Stimulated activated naive CD4-positive, alpha-beta T cell (primary cell): Measurements from ENCODE around the gene AHNAK.
"Not testable (repeated sequence)": the region's sequence is repeated elsewhere in the genome, so short reads cannot be mapped to it uniquely, and the experiment has no call there.

Experiments
- DNase-seq, 6 experiments: peaks; one replicate each; lab custom pipeline; 2025; lab: John Stamatoyannopoulos, UW

Gene AHNAK

GRCh38 chr11:62535802-62536201 lies 10.8 kb downstream of the AHNAK start:
- DNase-seq, result no peak

- DNase-seq, result no peak
These were observed 11.6 kb downstream of the AHNAK start for GRCh38 chr11:62534779-62535545.

DNA sequence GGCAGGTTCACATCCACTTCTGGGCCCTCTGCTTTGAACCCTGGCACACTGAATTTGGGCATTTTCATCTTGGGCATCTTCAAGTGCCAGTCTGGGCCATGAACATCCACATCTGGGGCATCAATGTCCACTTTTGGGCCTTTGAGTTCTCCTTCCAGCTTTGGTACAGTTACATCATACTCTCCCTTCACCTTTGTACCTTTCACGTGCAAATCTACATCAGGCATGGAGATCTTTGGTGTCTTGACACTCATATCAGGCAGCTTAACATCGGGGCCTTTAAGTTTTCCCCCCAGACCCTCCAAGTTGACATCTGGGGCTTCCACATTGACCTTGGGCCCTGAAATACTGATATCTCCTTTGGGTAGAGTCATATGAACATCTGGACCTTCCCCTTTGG lies 14.5 kb downstream of the AHNAK start:
- no peak for DNase-seq

DNA sequence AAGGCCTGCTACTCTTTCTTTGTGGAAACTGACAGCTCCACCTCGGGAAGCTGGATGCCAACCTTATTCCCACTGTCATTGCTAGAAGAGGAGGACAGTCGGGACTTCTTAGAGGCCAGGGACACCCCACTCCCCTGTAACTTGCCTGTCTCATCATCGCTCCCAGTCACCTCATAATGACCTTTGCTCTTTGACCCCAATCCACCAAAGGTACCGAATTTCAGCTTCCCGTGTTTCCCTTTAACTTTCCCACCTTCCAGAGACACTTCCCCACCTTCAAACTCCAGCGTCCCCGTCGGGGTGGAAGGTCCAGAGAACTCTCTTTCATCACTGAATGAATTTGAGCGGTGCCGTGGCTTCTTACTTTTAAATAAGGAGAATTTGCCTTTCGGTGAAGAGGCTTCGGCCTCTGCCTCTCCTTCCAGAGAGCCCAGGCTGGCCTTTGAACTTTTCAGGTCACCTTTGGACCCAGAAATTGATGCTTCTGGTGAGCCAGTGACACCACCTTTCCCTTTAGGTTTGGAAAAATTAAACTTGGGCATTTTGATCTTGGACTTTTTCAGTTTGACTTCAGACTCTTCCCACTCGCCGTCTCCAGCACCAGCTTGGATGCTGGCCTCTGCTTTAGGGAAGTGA lies 29.8 kb downstream of the AHNAK start:
- DNase-seq, result no peak

- DNase-seq, result no peak
These were observed 32.5 kb downstream of the AHNAK start for GRCh38 chr11:62514151-62514550.

- DNase-seq, result no peak
These were observed 33.0 kb downstream of the AHNAK start for GRCh38 chr11:62513626-62514025.

DNA sequence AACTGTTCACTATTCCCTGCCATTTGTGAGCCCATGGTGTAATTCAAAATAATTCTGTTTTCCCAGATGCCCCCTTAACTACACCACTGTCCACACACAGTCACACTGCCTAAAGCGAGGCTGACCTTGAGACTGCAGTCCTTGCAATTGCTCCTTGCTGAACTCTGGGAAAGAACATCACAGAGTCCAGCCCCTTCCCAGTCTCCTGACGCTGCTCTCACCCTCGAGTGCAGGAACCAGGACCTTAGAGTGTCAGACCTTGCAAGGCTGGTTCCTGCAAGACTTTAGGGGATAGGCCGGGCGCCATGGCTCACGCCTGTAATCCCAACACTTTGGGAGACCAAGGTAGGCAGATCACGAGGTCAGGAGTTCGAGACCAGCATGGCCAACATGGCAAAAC lies 33.6 kb downstream of the AHNAK start:
- no peak for DNase-seq

GRCh38 chr11:62508336-62509058 lies 38.1 kb downstream of the AHNAK start:
- DNase-seq, result no peak

DNA sequence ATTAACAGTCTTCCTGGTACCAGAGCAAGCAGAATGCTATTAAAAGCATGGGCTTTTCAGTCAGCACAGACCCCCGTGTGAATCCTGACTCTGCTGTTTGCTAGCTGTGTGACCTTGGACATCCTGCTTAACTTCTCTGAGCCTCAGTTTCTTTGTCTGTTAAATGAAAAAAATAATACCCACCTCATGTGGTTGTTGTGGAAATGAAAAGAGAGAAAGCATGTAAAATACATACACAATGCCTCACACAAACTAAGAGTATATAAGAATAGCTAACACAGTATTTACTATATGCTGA lies 39.5 kb downstream of the AHNAK start:
- DNase-seq, result no peak

GRCh38 chr11:62506413-62507124 lies 40.0 kb downstream of the AHNAK start:
- DNase-seq, result no peak

- DNase-seq, result no peak
These were observed 41.0 kb downstream of the AHNAK start for GRCh38 chr11:62505440-62506091.

GRCh38 chr11:62505059-62505439 lies 41.6 kb downstream of the AHNAK start:
- DNase-seq, result no peak

GRCh38 chr11:62504158-62504973 lies 42.2 kb downstream of the AHNAK start:
- no peak for DNase-seq

DNA sequence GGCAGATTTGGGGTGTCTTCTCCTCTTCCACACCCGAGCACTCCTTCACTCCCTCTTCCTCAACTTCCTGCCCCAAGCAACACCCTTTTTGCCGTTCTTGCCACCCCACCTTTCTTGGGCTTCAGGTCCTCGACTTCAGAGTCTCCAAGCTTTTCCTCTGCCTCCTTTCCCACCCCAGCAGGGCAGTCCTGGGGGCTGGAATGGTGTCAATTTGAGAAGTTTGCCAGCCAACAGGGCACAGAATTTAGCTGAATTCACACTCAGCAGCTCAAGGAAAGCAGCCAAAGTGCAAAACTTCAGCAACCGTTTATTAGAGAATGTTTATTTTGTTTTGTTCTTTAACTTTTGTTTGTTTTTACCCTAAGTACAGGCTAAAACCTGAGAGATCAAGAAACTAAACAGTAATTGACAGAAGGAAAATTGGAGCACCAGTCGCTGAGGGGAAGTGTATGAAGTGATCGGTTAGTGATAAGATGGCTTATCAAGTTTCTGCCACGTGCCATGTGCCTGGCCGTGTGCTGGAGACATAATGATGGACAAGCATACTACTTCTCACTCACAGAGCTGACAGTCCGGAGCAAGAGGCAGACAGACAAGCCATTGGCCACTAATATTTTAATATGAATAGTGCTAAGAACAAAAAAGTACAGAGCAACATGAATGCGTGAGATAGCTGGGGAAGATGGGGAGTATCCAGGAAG lies 44.4 kb downstream of the AHNAK start:
- DNase-seq, result no peak

- no peak for DNase-seq
These were observed 45.1 kb downstream of the AHNAK start for GRCh38 chr11:62501432-62501891.

DNA sequence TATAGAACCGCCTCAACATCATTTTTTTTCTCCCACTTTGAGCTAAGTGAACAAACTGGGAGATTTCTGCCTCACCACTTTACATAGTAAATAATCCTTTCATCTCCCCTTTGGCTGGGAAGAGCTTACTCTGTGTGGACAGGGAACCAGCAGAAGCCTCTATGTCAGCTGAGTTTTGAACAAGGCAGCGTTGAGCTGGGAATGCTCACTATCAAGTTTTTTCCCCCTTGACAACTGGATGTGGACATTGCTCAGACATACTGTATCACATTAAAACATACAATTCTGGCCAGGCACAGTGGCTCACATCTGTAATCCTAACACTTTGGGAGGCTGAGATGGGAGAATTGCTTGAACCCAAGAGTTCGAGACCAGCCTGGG lies 46.0 kb downstream of the AHNAK start:
- DNase-seq, result no peak

GRCh38 chr11:62499944-62500649 lies 46.5 kb downstream of the AHNAK start:
- no peak for DNase-seq

DNA sequence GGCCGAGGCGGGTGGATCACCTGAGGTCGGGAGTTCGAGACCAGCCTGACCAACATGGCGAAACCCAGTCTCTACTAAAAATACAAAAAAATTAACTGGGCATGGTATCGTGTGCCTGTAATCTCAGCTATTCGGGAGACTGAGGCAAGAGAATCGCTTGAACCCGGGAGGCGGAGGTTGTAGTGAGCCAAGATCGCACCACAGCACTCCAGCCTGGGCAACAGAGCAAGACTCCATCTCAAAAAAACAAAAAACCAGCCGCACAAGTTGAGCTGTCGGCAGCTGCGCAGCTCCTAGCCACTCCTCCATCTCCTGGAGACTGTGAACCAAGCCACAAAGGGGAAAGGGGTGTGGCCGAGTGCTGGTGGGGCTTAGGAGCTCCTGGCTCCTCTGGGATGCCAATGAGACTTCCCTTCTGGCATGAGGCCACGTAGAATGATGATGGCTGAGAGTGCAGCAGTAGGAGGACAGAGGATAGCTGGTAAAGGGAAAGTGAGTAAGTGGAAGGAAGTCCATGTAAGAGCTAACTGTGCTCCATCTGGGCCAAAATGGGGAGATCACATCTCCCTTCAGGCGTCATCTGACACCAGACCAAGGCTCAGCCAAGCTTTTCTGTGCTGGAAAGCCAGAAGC lies 47.2 kb downstream of the AHNAK start:
- DNase-seq, result not testable (repeated sequence)

- DNase-seq, result no peak
These were observed 47.9 kb downstream of the AHNAK start for GRCh38 chr11:62498492-62499286.
